Measurements from ENCODE around the gene MT1F.

MT1F gene

DNA sequence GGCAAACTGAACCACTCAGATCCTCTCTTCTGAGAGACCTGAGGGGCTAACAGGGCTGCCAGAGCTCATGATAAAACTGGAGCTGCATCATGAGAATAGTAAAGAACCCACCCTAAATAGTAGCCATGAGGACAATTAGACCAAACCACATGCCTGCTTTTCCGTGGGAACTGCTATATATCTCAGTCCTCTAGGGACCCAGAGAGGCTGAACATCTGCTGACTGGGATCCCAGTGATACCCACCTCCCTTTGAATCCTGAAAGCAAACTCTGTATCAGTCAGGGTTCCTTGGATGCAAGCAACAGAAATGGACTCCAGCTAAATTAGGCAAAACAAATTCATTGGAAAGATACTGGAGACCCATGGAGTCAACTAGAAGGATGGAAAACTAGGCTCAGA, 31.0 kb downstream of the MT1F start:
- ATAC-seq (replicated peaks) = no peak
- no peak overlapping the region for H3K27ac Mint-ChIP-seq
- no peak for DNase-seq
- H3K4me3 Mint-ChIP-seq = no peak overlapping the region
- peaks cover 3 to 9% of the 10 kb centered on the region in 2 donors for H3K4me1 Mint-ChIP-seq (ENCODE audit: low read depth in 2 of 2)
- H3K27me3 Mint-ChIP-seq = peaks cover 0 to 24% of the 10 kb centered on the region in 2 donors
- no peaks in the 10 kb centered on the region for H3K9me3 Mint-ChIP-seq
- no peaks in the 10 kb centered on the region for H3K36me3 Mint-ChIP-seq (ENCODE audit: insufficient read depth)

DNA sequence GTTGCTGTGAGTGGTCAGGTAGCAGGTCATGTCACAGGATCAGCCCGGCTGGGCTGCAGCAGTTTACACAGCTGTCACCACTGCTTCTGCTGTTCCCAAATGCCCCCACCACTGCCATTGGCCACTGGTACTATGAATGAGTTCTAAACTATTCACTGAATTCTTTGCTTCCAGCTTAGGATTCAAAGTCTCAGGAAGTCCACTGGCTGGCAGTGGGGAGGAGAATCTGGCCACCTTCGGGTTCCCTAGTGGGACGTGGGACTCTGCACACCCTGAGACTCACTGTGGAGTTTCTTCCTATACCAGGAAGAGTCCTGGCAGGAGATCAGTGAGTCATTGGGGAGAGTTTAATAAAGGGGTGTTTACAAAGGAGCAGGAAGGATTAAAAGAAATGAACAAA, 31.4 kb downstream of the MT1F start:
- Mint-ChIP-seq H3K27ac (no peak overlapping the region), H3K36me3 (ENCODE audit: insufficient read depth) (no peaks in the 10 kb centered on the region), H3K9me3 (no peaks in the 10 kb centered on the region), H3K27me3 (peaks cover 0 to 24% of the 10 kb centered on the region in 2 donors), H3K4me3 (no peak overlapping the region), H3K4me1 (ENCODE audit: low read depth in 2 of 2) (peaks cover 2 to 4% of the 10 kb centered on the region in 2 donors)
- no peak for ATAC-seq (replicated peaks)
- no peak for DNase-seq

DNA sequence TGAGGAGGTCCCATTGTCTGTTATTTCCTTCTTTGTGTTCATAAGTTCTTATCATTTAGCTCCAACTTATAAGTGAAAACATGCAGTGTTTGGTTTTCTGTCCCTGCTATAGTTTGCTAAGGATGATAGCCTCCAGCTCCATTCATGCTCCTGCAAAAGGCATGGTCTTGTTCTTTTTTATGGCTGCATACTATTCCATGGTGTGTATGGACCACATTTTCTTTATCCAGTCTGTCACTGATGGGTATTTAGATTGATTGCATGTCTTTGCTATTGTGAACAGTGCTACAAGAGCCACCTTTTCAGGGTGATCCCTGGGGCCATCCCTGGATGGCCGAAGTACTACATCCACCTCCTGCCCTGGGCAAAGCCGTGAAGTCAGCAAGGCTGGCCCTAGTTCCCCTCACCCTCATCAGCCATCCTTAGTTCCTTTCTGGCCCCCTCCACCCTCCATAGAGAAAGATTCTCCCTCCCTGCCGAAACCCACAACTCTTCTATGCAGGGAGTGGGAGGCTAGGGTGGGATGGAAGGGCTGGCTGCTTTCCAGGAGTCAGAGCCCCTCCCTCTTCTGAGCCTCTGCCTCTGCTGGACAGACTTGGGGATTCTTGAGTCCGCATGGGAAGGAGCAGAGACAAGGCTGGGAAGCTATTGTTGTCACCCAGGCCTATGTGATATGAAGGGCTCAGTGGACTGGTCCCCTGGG, 32.8 kb downstream of the MT1F start:
- Mint-ChIP-seq H3K4me1 (ENCODE audit: low read depth in 2 of 2) (no peaks in the 10 kb centered on the region), H3K36me3 (ENCODE audit: insufficient read depth) (no peaks in the 10 kb centered on the region), H3K27me3 (peaks cover 0 to 24% of the 10 kb centered on the region in 2 donors), H3K27ac (no peak overlapping the region), H3K9me3 (no peaks in the 10 kb centered on the region), H3K4me3 (no peak overlapping the region)
- no peak for ATAC-seq (replicated peaks)
- no peak for DNase-seq

DNA sequence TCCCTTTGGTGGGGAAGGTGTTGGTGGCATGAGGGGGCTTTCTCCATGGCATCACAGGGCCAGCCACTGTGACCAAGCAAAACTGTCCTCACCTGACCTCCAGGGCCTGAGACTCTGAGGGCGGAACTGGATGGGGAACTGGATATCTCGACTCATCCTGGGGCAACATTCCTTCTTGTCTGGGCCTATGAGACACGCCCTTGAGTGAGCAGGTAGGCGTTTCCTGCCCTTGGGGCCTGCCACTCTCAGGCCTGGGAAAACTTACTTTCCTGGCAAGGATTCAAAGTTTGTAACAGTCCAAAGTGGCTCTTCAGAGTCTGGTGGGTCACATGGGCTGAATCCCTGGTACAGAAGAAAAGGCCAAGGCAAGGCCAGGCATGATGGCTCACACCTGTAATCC, 34.1 kb downstream of the MT1F start:
- Mint-ChIP-seq H3K9me3 (no peaks in the 10 kb centered on the region), H3K27ac (no peak overlapping the region), H3K27me3 (peaks cover 0 to 24% of the 10 kb centered on the region in 2 donors), H3K36me3 (ENCODE audit: insufficient read depth) (no peaks in the 10 kb centered on the region), H3K4me3 (no peak overlapping the region), H3K4me1 (ENCODE audit: low read depth in 2 of 2) (no peaks in the 10 kb centered on the region)
- ATAC-seq (replicated peaks) (no peak), DNase-seq (no peak)

DNA sequence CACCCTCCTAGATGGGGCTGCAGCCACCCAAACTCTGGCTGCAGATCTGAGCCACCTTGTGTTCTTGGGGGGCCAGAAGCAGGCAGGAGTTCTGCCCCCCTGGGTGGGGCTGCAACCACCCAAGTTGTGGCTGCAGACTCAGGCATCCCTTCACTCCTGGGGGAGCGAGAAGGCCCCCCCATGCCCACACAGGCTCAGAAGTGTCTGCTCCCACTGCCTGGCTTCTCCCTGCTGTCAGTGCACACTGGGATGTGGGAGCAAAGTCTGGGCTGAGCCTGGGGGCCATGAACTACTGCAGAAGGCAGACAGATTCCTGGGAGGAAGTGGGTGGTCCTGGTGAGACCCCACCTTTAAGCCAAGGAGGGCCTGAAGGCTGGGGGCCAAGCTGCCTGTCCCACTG, 37.5 kb downstream of the MT1F start:
- Mint-ChIP-seq H3K4me1 (ENCODE audit: low read depth in 2 of 2) (no peaks in the 10 kb centered on the region), H3K36me3 (ENCODE audit: insufficient read depth) (no peaks in the 10 kb centered on the region), H3K27ac (no peak overlapping the region), H3K9me3 (no peaks in the 10 kb centered on the region), H3K4me3 (no peak overlapping the region), H3K27me3 (peaks cover 0 to 8% of the 10 kb centered on the region in 2 donors)
- DNase-seq (no peak), ATAC-seq (replicated peaks) (no peak)

DNA sequence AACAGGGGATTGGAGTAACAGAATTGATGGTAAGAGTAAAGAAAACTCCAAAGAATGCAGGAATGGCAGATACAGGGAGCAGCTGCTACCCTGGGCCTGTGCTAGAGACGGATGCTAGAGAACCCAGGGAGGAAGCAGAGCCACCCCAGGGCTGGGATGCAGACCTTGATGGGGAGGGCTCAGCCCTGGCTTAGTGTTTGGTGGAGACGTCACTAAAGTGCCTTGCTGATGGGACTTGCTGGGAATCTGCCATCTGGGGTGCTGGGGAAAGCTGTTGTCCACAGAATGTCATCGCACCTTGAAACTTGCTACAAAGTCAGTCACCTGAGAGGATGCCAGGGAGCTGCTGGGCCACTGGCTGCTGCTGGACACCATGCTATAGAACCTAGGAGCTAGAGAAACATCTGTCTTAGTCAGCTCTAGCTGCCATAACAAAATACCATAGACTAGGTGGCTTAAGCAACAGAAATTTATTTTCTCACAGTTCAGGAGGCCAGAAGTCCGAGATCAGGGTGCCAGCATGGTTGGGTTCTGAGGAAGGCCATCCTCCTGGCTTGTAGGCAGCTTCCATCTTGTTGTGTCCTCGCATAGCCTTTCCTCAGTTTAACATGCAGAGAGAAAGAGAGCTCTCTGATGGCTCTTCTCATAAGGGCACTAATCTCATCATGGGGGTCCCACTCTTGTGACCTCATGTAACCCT, 39.8 kb downstream of the MT1F start:
- H3K9me3 Mint-ChIP-seq = no peaks in the 10 kb centered on the region
- no peak overlapping the region for H3K27ac Mint-ChIP-seq

DNA sequence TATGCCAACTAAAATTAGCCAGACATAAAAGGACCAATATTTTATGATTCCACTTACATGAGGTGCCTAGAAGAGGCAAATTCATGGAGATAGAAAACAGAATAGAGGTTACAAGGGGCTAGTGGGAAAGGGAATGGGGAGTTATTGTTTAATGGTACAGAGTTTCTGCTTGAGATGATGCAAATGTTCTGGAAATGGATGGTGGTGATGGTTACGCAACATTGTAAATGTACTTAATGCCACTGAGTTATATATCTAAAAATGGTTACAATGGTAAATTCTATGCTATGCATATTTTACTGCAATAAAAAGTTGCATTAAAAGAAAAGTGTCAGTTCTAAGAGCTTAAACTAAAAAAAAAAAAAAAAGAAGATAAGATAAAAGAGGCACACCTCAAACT, 42.4 kb downstream of the MT1F start:
- peaks cover 0 to 2% of the 10 kb centered on the region in 2 donors for H3K4me1 Mint-ChIP-seq (ENCODE audit: low read depth in 2 of 2)
- H3K4me3 Mint-ChIP-seq = no peak overlapping the region
- no peaks in the 10 kb centered on the region for H3K9me3 Mint-ChIP-seq
- DNase-seq = no peak
- no peak for ATAC-seq (replicated peaks)
- H3K27ac Mint-ChIP-seq = no peak overlapping the region
- H3K36me3 Mint-ChIP-seq (ENCODE audit: insufficient read depth) = no peaks in the 10 kb centered on the region
- no peaks in the 10 kb centered on the region for H3K27me3 Mint-ChIP-seq

More for the DNA sequence above, 39.8 kb downstream of the MT1F start:
- Mint-ChIP-seq H3K4me3 (no peak overlapping the region), H3K4me1 (ENCODE audit: low read depth in 2 of 2) (peaks cover 0 to 2% of the 10 kb centered on the region in 2 donors), H3K36me3 (ENCODE audit: insufficient read depth) (no peaks in the 10 kb centered on the region), H3K27me3 (no peaks in the 10 kb centered on the region)
- no peak for DNase-seq
- ATAC-seq (replicated peaks) = no peak

DNA sequence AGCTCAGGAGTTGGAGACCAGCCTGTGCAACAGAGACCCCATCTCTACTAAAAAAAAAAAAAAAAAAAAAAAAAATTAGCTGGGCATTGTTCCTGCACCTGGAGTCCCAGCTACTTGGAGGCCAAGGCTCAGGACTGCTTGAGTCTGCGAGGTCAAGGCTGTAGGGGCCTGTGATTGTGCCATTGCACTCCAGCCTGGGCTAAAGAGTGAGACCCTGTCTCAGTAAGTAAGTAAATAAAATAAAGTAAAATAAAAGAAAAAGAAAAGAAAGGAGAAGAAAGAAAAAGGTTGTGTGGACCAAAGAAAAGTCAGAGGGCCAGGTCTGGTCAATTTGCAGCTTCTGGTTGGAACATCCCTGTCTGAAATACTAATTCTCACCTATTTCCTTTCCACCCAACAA, 42.9 kb downstream of the MT1F start:
- no peak for ATAC-seq (replicated peaks)
- H3K4me3 Mint-ChIP-seq = no peak overlapping the region
- H3K4me1 Mint-ChIP-seq (ENCODE audit: low read depth in 2 of 2) = peaks cover 0 to 2% of the 10 kb centered on the region in 2 donors
- H3K27ac Mint-ChIP-seq = no peak overlapping the region
- no peaks in the 10 kb centered on the region for H3K36me3 Mint-ChIP-seq (ENCODE audit: insufficient read depth)
- no peak for DNase-seq
- H3K27me3 Mint-ChIP-seq = no peaks in the 10 kb centered on the region
- no peaks in the 10 kb centered on the region for H3K9me3 Mint-ChIP-seq

DNA sequence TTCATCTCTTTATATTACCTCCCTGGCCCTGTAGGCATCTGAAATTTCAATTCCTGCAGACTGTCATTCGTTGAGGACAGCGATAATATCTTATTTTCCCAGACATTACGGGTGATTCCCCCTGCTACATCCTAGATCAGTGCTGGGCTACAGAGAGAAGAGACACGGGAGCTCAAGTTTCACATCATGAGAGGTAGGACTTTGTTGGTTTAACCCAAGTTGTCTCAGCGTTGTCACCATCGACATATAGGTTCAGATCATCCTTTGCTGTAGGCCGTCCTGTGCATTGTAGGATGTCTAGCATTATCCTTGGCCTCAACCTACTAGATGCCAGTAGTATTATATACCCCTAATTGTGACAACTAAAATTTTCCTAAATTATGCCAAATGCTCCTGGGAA, 43.8 kb downstream of the MT1F start:
- DNase-seq = no peak
- Mint-ChIP-seq H3K9me3 (no peaks in the 10 kb centered on the region), H3K36me3 (ENCODE audit: insufficient read depth) (peaks cover 4% of the 10 kb centered on the region), H3K4me3 (no peak overlapping the region), H3K4me1 (ENCODE audit: low read depth in 2 of 2) (peaks cover 0 to 2% of the 10 kb centered on the region in 2 donors), H3K27ac (no peak overlapping the region), H3K27me3 (no peaks in the 10 kb centered on the region)
- no peak for ATAC-seq (replicated peaks)

DNA sequence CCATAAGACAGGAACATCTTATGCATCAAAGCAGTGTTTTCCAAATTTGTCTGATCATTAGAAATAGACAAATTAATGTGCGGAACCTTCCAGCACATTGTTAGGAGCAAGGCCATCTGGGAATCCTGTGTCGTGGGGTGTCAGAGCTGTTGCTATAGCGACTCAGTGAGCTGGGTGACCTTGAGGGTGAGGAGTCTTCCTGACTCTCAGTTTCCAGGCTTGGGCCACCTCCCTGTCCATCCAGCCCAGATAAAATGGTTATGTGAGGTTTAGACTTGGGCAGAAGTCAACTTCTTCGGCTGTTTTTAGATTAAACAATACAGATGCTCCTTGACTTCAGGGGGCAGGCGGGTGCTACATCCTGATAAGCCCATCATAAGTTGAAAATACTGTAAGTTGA, 45.1 kb downstream of the MT1F start:
- H3K4me1 Mint-ChIP-seq (ENCODE audit: low read depth in 2 of 2) = peaks cover 2% of the 10 kb centered on the region in 2 donors
- H3K4me3 Mint-ChIP-seq = no peak overlapping the region
- H3K9me3 Mint-ChIP-seq = no peaks in the 10 kb centered on the region
- H3K36me3 Mint-ChIP-seq (ENCODE audit: insufficient read depth) = peaks cover 4% of the 10 kb centered on the region
- DNase-seq (no peak), ATAC-seq (replicated peaks) (no peak)
- no peak overlapping the region for H3K27ac Mint-ChIP-seq
- H3K27me3 Mint-ChIP-seq = no peaks in the 10 kb centered on the region

Data from effector memory CD8-positive, alpha-beta T cell (primary cell).